ENCODE measurements around the gene APOA1.

DNA sequence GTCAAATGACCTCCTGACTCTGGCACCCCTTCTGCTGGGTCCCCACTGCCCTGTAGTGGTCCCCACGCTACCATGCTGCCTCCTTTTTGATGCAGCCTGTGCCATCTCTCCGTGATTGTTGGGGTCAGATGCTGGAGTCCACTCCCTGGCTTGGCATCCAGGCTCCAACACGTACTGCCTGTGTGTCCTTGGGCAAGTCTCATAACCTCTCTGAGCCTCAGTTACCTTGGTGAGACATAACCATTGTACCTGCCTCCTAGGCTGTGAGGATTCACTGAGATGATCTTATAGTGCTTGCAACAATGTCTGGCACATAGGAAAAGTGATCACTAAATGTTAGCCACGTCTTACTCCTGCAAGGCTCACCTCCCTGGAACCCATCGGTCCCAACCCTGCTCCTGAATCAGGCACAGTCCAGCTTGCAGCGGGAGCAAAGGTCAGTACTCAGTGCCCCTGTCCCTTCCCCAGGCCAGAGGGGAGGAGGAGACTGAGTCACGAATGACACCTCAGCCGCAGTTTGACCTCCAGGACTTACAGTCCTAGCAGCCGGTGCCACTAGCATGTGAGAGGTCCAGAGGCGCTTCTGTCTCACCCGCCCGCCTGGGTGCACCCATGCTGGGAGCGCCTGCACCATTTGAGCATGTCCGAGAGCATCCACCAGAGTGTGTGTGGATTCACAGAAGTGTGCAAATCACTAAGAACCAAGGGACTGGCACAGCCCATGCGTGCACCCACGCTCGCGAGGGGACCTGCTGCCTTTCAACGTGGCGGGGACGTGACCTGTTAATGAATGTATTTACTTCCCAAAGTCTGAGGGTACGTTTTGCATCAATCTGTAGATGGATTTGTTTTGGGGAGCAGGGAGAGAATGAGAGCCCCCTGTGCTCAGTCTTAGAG lies 11.3 kb downstream of the APOA1 start:
- TF ChIP-seq, protein P1, sequence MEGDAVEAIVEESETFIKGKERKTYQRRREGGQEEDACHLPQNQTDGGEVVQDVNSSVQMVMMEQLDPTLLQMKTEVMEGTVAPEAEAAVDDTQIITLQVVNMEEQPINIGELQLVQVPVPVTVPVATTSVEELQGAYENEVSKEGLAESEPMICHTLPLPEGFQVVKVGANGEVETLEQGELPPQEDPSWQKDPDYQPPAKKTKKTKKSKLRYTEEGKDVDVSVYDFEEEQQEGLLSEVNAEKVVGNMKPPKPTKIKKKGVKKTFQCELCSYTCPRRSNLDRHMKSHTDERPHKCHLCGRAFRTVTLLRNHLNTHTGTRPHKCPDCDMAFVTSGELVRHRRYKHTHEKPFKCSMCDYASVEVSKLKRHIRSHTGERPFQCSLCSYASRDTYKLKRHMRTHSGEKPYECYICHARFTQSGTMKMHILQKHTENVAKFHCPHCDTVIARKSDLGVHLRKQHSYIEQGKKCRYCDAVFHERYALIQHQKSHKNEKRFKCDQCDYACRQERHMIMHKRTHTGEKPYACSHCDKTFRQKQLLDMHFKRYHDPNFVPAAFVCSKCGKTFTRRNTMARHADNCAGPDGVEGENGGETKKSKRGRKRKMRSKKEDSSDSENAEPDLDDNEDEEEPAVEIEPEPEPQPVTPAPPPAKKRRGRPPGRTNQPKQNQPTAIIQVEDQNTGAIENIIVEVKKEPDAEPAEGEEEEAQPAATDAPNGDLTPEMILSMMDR (IDR thresholded peaks at IDR 0.05), result no peak
- TF ChIP-seq POLR2AphosphoS5 (IDR thresholded peaks at IDR 0.05), result no peak
- no peak for TF ChIP-seq POLR2A (IDR thresholded peaks at IDR 0.05)
- no peak for TF ChIP-seq EP300 (IDR thresholded peaks at IDR 0.05)

Measured in gastroesophageal sphincter (tissue), 3 donors.